GM19193 (cell line): ENCODE data around the gene RPL11.
A peak's percentile ranks its signal among the peaks of the same experiment; 100 is the strongest.

Experiments
- POLR2A ChIP-seq: IDR thresholded peaks from 4 replicates; pipeline ENCODE4 v1.6.1; 2011; ENCODE audit not compliant: insufficient read depth, insufficient read length; ENCODE audit errors: extremely low read depth

The RPL11 gene

DNA sequence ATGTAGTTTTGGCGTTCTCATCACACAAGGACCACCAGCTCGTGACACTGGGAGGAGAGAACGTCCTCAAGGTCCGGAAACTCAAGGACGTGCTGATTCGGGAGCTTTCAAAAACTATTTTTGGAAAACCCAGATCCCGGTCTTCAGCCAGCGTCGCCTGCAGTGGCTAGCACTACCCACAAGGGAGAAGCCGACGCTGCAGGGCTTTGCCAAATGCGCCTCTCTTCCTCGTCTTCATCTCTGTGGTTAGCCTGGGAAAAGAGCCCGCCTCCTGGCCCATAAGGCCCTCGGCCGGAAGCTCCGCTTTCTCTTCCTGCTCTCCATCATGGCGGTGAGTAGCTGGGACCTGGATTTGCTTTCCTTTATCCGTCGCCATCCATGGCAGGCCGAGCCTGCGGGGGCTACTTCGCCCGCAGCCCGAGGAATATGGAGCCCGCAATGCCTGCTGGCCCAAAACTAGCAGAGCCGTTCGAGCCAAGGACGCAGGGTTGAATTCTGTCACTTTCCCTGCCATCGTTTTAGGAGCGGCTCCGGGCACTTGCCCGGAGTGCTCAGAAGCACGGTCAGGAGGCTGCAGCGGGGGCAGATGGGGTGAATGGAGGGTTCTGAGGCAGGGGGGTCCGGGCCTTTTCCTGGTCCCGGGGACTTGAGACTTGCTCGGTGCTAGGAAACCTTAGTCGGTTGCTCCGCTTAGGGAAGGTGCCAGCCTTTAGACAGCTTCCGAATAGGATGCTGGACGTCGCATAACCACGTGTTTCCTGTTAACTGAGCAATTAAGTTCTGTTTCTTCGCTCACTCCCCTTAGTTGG lies at the start of gene RPL11:
RPL11 (plus strand) TSS at position 308 of the 809 bp plus-strand sequence; CDS start at position 326, 18 bp downstream.
- peak; percentile 97 for TF ChIP-seq POLR2A

DNA sequence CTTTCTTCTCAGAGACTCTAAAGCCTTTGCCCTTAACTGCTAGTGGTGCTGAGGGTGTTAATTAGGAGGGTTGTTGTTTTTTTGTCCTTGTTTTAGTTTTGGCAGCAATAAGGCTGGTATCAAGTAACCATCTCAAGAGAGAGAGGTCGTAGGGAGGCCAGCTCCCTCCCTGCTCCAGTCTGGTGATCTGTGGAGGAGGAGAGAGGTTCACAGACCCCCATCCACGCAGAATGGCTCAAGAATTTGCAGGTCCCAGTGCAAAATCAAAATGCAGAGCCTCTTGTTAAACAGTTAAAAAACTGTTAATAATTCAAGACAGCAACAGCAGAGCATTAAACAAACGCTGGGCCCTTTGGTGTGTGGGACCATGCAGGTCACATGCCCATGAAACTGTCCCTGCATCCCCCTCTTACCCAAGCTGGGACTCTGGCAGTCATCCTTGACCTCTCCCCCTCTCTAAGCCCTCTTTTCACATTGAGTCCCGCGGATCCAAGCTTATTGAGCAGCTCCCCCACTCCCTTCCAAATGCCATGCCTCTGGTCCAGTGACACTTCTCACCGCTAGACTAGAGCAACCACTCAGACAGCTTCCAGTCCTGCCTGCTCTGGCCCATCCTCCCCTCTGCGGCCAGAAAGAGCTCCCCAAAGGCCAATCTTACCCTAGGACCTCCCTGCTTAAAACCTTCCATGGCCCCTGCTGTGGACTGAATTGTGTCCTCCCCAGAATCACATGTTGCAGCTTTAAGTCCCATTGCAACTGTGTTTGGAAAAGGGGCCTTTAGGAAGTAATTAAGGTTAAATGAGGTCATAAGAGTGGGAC lies 47.7 kb upstream of the RPL11 start:
- TF ChIP-seq POLR2A = no peak

DNA sequence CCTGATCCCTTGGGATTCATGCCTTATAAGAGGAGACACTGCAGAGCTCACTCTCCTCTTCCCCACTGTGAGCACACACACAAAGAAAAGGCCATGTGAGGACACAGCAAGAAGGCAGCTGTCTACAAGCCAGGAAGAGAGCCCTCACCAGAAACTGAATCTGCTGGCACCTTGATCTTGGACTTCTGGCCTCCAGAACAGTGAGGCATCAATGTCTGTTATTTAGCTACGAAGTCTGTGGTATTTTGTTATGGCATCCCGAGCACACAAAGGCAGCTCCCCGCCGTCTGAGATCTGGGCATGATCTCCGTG lies 47.1 kb upstream of the RPL11 start:
- no peak for TF ChIP-seq POLR2A

DNA sequence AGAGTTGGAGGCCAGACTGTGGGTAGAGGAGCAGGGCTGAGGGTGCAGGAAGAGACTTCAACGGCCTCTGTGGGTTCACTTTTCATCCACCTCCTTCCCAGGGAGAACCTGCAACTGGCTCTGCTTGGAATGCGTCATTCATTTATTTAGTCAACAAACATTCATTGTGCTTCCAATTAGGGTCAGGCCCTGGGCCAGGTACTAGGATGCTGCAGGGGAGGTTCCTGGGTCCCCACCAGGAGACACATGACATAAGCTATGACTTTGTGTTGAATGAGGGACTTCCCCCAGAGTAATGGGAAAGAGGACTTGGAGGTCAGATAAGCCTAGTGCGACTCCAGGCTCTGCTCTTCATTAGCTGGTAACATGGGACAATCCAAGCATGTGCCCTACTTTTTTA lies 46.3 kb upstream of the RPL11 start:
- no peak for TF ChIP-seq POLR2A

DNA sequence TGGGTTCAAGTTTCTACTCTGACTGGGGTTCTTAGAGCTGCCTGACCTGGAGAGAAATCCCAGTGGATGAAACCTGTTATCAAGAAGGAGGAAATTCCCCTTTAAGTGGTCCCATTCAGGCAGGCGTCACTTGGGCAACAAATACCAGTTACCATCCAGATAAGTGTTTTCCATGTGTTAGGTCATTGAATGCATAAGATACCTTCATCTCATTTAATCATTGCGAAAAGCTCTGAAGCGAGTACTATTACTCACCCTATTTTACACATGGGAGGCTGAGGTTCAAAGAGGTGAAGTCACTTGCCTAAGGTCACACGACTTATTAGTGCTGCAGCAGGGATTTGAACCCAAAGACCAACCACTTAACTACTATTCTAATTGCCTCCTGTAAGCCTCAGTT lies 45.5 kb upstream of the RPL11 start:
- TF ChIP-seq POLR2A = no peak

DNA sequence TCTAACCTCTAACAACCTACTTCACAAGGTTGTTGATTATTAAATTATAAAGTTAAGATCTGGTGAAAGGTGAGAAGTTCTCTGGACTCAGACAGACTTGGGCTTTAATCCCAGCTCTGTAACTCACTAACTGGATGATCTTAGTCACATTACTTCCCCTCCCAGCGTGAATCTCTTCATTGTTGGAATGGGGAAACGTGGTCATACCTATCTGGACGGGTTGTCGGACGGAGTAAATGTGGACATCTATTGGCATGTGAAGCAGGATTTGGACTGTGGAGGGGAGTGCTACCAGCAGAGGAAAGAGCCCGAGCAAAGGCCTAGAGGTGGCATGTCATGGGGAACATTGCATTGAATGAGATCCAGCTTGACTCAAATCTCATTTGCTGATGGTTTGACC lies 45.1 kb upstream of the RPL11 start:
- no peak for TF ChIP-seq POLR2A

DNA sequence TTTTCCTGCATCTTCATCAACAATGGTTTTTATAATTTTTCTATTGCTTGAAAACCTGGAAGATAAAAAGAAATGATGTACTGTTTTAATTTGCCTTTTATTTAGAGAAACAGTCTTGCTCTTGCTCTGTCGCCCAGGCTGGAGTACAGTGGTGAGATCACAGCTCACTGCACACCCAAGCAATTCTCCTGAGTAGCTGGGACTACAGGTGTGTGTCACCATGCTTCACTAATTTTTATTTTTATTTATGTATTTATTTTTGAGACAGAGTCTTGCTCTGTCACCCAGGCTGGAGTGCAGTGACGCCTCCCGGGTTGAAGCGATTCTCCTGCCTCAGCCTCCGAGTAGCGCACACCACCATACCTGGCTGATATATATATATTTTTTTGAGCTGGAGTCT lies 43.0 kb upstream of the RPL11 start:
- TF ChIP-seq POLR2A = no peak

DNA sequence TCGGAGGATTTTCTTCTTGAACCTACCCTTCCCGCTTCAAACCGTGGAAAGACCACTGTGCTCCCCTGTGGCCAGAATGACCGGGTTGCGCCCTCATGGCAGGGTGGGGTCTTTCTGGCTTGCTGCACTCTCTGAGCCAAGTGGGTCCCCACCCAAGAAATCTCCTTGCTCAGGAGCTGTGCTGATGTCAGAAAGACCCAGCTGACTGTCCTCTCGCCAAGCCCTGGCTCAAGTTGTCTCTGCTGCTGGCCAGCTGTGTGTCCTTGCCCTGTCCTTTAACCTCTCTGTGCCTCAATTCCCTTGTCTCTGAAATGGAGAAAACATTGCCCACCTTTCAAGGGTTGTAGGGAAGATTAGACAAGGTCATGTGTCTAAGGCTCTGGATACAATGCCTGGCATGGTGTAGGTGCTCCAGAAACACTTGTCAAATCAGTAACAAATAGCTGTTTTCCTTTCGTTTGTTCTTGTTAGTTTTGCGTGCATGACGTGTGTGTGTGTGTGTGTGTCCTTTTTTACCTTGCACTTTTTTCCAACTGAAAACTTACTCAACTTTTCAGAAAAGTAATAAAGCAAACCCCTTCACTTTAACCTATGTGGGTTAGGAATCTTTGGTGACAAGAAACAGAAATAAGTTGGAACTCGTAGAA lies 41.1 kb upstream of the RPL11 start:
- no peak for TF ChIP-seq POLR2A

DNA sequence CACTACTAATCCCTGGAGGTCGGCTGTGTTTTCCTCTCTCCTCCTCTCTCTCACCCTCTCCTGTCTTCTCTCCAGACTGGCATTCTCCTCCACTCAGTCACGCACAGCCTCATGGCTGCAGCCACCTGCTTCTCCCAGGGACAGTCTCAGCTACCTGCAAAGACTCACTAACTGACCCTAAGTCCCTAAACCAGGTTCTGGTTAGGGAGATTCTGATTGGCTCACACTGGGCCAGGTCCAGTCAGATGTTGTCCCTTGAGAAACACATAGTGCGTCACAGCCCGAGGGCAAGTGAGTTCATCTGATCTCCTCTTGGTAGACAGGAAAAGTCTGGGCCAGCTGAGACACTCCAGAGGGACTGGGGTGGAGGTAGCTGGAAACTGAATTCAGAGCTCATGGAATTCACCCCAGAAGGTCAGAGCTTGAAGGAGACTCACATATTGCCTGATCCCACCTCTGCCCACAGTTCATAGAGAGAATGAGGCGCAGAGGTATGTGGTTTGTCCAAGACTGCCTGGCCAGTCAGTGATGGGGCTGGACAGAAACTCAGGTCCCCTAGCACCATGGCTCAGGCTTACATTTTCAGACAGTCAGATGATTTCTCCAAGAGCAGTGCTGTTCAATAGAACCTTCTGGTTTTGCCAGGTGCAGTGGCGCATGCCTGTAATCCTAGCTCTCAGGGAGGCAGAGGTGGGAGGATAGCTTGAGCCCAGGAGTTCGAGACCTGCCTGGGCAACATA lies 40.4 kb upstream of the RPL11 start:
- no peak for TF ChIP-seq POLR2A

DNA sequence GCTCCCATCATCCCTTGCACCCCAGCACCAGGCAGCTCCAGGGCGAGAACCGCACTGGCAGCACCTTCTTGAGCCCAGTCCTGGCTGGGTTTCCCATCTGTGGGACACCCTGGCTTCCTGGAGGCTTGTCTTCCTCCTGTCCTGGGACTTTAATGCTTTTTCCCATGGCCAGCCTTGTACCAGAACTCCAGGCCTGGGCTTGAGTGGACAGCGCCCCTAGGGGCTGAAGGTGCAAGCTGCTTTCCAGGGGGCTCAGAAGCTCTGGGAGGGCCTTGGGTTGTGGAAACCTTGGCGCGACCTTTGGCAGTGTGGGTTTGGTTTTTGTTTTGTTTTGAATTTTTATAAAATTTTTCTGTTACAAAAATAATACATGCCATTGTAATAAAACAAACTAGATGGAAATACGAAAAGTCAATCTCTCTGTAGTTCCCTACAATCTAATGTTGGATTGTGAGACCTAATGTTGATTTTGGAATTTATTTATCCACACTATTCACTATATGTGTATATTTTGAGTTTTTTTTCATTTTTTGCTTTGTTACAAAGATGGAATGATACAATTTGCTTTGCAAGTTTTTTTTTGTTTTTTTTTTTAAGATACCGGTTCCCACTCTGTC lies 33.8 kb upstream of the RPL11 start:
- TF ChIP-seq POLR2A = no peak

DNA sequence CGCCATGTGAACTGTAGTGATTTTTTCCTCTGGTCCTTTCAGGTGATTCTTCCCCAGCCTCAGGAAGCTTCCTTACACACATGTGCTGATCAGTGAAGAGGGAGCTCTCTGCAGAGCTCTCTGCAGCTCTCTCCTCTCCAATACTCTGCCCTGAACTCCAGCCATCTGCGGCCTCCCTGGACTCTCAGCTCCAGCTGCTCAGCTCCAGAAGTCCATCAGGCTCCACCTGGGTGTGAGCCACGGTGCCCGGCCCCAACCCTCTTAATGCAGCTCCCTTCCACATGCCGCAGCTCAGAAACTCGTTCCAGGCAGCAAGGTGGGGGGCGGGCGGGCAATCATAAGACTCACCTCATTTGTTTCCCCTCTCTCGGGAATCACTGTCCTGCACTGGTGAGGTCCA lies 30.9 kb upstream of the RPL11 start:
- TF ChIP-seq POLR2A = no peak

DNA sequence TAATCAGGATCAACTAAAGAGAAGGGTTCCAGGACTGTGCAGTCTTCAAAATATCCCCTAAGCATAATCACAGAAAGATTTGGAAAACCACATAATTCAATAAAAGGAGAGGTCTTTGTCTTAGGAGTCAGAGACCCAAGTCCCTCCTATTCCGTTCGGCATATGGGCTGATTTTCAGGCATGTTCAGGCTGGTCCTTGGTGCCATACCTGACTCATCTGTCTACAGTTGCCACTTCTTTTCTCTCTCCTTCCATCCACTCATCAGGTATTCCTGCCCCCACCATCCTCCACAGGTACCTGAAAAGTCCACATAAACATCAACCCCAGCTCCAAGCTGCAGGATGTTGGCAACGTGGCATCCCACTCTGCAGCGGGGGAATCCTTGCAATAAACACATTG lies 29.7 kb upstream of the RPL11 start:
- TF ChIP-seq POLR2A = no peak

DNA sequence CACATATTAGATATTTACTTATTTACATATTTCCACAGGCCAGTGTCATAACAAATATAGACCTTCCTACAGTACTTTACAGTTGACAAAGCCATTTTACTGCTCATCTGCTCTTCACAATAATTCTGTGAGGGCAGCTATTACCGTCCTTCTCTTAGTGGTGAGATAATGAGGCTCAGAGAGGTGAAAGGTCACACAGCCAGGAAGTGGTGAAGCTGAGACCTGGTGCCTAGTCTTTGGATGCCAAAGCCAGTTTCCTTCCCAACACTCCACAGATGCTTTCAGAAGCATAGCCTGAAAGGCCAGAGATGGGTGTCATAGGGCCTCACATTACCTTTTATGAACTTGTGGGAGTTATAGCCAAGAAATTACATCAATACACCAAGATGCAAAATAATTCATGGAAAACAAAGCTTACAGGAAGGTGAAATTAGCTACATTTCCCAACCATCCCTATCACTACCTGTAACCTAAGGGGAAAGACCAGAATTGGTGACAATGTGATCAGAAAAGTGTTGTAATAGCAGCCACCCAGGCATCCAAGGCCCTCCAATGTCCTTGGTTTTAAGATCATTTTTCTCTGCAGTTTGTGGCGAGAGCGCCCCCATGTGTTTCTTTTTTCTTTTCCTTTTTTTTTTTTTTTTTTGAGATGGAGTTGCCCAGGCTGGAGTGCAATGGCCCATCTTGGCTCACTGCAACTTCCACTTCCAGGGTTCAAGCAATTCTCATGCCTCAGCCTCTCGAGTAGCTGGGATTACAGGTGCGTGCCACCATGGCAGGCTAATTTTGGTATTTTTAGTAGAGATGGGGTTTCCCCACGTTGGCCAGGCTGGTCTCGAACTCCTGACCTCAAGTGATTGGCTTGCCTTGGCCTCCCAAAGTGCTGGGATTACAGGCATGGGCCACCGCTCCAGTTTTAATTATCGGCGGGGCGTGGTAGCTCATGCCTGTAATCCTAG lies 26.5 kb upstream of the RPL11 start:
- TF ChIP-seq POLR2A = no peak
